DOHH2 (cell line): Measurements from ENCODE around the gene LTB4R2.
A peak's percentile ranks its signal among the peaks of the same experiment; 100 is the strongest.

Experiments used
- H3F3A ChIP-seq: fragments of 200-600 bp; sonication (generic), shearing (Covaris generic); 2 replicates; pipeline ENCODE4 v1.6.0; 2016; ENCODE audit warnings: antibody characterized with exemption, mild to moderate bottlenecking; ENCODE audit not compliant: control insufficient read depth, insufficient read depth
- H3K27ac ChIP-seq: fragments of 200-600 bp; sonication (generic); 2 replicates; pipeline ENCODE4 v1.5.1; 2014; ENCODE audit warnings: low read depth, mild to moderate bottlenecking, low read length, moderate library complexity
- H3K27me3 ChIP-seq: fragments of 200-600 bp; sonication (generic); 2 replicates; pipeline ENCODE4 v1.6.1; 2014; ENCODE audit warnings: mild to moderate bottlenecking, low read length, mixed read lengths; ENCODE audit not compliant: control insufficient read depth
- H3K36me3 ChIP-seq: fragments of 200-600 bp; sonication (generic); 2 replicates; pipeline ENCODE4 v1.6.1; 2014; ENCODE audit warnings: mild to moderate bottlenecking, low read length, moderate library complexity, mixed read lengths; ENCODE audit not compliant: control insufficient read depth
- H3K4me1 ChIP-seq: fragments of 200-600 bp; sonication (generic); 2 replicates; pipeline ENCODE4 v1.6.1; 2014; ENCODE audit warnings: mild to moderate bottlenecking, low read length, mixed read lengths; ENCODE audit not compliant: control insufficient read depth
- H3K4me2 ChIP-seq: fragments of 200-600 bp; sonication (generic); 2 replicates; pipeline ENCODE4 v1.6.0; 2014; ENCODE audit warnings: mild to moderate bottlenecking, low read length, moderate library complexity
- H3K4me3 ChIP-seq: fragments of 200-600 bp; sonication (generic); 2 replicates; pipeline ENCODE4 v1.5.1; 2014; ENCODE audit warnings: mild to moderate bottlenecking, low read length, mixed read lengths
- H3K79me2 ChIP-seq: fragments of 200-600 bp; sonication (generic); 2 replicates; pipeline ENCODE4 v1.6.1; 2014; ENCODE audit warnings: mild to moderate bottlenecking, low read length, mixed read lengths; ENCODE audit not compliant: control insufficient read depth
- H3K9me2 ChIP-seq: fragments of 200-600 bp; sonication (generic); replicated peaks from 2 replicates; pipeline ENCODE4 v1.6.1; 2014; ENCODE audit warnings: mild to moderate bottlenecking, low read length, mixed read lengths; ENCODE audit not compliant: control insufficient read depth
- H3K9me3 ChIP-seq: fragments of 200-600 bp; sonication (generic); 2 replicates; pipeline ENCODE4 v1.6.1; 2014; ENCODE audit warnings: antibody characterized with exemption, low read length, mixed read lengths; ENCODE audit not compliant: control insufficient read depth, insufficient read depth
- H4K20me1 ChIP-seq: fragments of 200-600 bp; sonication (generic); 2 replicates; pipeline ENCODE4 v1.6.0; 2014; ENCODE audit warnings: low read depth, mild to moderate bottlenecking, antibody characterized with exemption, low read length, moderate library complexity; ENCODE audit not compliant: control insufficient read depth, insufficient read depth
- CTCF ChIP-seq: fragments of 200-600 bp; sonication (generic); IDR thresholded peaks from one replicate; pipeline ENCODE4 v1.5.1; 2014; ENCODE audit warnings: antibody characterized with exemption, mild to moderate bottlenecking, low read depth, low read length; ENCODE audit not compliant: poor library complexity, severe bottlenecking
- EZH2phosphoT487 ChIP-seq: fragments of 200-600 bp; sonication (generic); IDR thresholded peaks from 2 replicates; pipeline ENCODE4 v1.6.1; 2017; ENCODE audit warnings: borderline replicate concordance, mild to moderate bottlenecking, antibody characterized with exemption, low read length, moderate library complexity, mixed read lengths

Gene LTB4R2

GRCh38 chr14:24312736-24313507, 3.0 kb downstream of the LTB4R2 start:
- H3K4me2 ChIP-seq = peak overlapping the region; percentile 35
- no peaks in the 10 kb centered on the region for H3K9me3 ChIP-seq
- 0 out of 2 replicates have a peak, but pooled peaks cover 2% of the 10 kb centered on the region for H3K79me2 ChIP-seq
- H3K4me3 ChIP-seq = 0 out of 2 replicates have a peak overlapping the region, but pooled peaks have one; percentile 0
- peak overlapping the region; percentile 28; the same call in 1 of the 2 replicates for H3K27ac ChIP-seq
- TF ChIP-seq EZH2phosphoT487 = no peak
- TF ChIP-seq CTCF = no peak
- no peaks in the 10 kb centered on the region for H4K20me1 ChIP-seq
- H3K9me2 ChIP-seq = no peaks in the 10 kb centered on the region
- no peaks in the 10 kb centered on the region for H3K27me3 ChIP-seq
- peaks cover 10% of the 10 kb centered on the region; the same call in 1 of the 2 replicates for H3F3A ChIP-seq
- H3K36me3 ChIP-seq = peaks cover 44% of the 10 kb centered on the region
- H3K4me1 ChIP-seq = peaks cover 44% of the 10 kb centered on the region

GRCh38 chr14:24313913-24314312, 4.0 kb downstream of the LTB4R2 start:
- peaks cover 41% of the 10 kb centered on the region for H3K4me1 ChIP-seq
- 0 out of 2 replicates have a peak, but pooled peaks cover 2% of the 10 kb centered on the region for H3K79me2 ChIP-seq
- H3K27me3 ChIP-seq = no peaks in the 10 kb centered on the region
- H3F3A ChIP-seq = peaks cover 10% of the 10 kb centered on the region; the same call in 1 of the 2 replicates
- no peaks in the 10 kb centered on the region for H4K20me1 ChIP-seq
- no peaks in the 10 kb centered on the region for H3K9me2 ChIP-seq
- no peaks in the 10 kb centered on the region for H3K9me3 ChIP-seq
- H3K4me2 ChIP-seq = no peak overlapping the region
- no peak overlapping the region for H3K4me3 ChIP-seq
- H3K36me3 ChIP-seq = peaks cover 35% of the 10 kb centered on the region
- H3K27ac ChIP-seq = no peak overlapping the region
- no peak for TF ChIP-seq CTCF
- TF ChIP-seq EZH2phosphoT487 = no peak

GRCh38 chr14:24314377-24315193, 4.6 kb downstream of the LTB4R2 start:
- Histone ChIP-seq H3K36me3 (peaks cover 29% of the 10 kb centered on the region), H3K4me2 (no peak overlapping the region), H3K27me3 (peaks cover 7% of the 10 kb centered on the region; the same call in 1 of the 2 replicates), H4K20me1 (no peaks in the 10 kb centered on the region), H3K9me3 (no peaks in the 10 kb centered on the region), H3K9me2 (no peaks in the 10 kb centered on the region), H3K79me2 (0 out of 2 replicates have a peak, but pooled peaks cover 2% of the 10 kb centered on the region), H3K4me3 (no peak overlapping the region), H3K4me1 (peaks cover 41% of the 10 kb centered on the region), H3F3A (peaks cover 10% of the 10 kb centered on the region; the same call in 1 of the 2 replicates), H3K27ac (no peak overlapping the region)
- TF ChIP-seq EZH2phosphoT487 = no peak
- no peak for TF ChIP-seq CTCF
